Activated naive CD8-positive, alpha-beta T cell (primary cell): ENCODE results near the gene PLIN4.
"Not testable (repeated sequence)": the region's sequence is repeated elsewhere in the genome, so short reads cannot be mapped to it uniquely, and the experiment has no call there.

Experiments used
- H3K27ac Mint-ChIP-seq: one replicate; pipeline ENCODE4 v1.8.0; 2021; ENCODE audit warnings: mixed read lengths
- H3K27me3 Mint-ChIP-seq: one replicate; pipeline ENCODE4 v1.8.0; 2021; ENCODE audit warnings: mixed read lengths
- H3K36me3 Mint-ChIP-seq: one replicate; pipeline ENCODE4 v1.8.0; 2021; ENCODE audit warnings: mixed read lengths
- H3K4me1 Mint-ChIP-seq: one replicate; pipeline ENCODE4 v1.8.0; 2021; ENCODE audit warnings: low read depth, mixed read lengths
- H3K4me3 Mint-ChIP-seq: one replicate; pipeline ENCODE4 v1.8.0; 2021; ENCODE audit warnings: mild to moderate bottlenecking, mixed read lengths
- H3K9me3 Mint-ChIP-seq: one replicate; pipeline ENCODE4 v1.8.0; 2021; ENCODE audit warnings: low read depth, mixed read lengths

The PLIN4 gene

GRCh38 chr19:4552525-4552819, 34.2 kb upstream of the PLIN4 start:
- Mint-ChIP-seq H3K36me3 (no peaks in the 10 kb centered on the region), H3K9me3 (no peaks in the 10 kb centered on the region), H3K27ac (no peak overlapping the region), H3K27me3 (peaks cover 4% of the 10 kb centered on the region), H3K4me3 (no peak overlapping the region), H3K4me1 (no peaks in the 10 kb centered on the region)

DNA sequence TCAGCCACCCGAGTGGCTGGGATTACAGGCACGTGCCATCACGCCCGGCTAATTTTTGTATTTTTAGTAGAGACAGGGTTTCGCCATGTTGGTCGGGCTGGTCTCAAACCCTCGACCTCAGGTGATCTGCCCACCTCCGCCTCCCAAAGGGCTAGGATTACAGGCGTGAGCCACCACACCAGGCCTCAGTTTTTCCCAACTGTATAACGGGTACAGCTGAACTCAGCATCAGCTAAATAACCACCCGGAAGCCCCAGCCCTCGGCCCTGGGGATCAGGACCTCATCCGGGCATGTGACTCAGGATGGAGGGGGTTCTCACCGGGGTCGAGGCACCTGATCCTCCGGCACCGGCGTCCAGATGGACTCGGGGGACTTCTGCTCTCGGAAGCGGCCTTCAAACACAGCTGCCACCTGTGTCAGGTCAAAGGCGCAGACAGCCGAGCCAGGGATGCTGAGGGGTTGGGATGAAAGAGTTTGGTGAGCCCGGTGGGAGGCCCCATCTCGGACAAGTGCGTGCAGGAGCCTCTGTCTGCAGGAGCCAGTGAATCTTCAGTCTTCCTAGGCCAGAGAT, 32.3 kb upstream of the PLIN4 start:
- H3K4me1 Mint-ChIP-seq = no peaks in the 10 kb centered on the region
- no peaks in the 10 kb centered on the region for H3K9me3 Mint-ChIP-seq
- H3K27me3 Mint-ChIP-seq = peaks cover 4% of the 10 kb centered on the region
- no peak overlapping the region for H3K4me3 Mint-ChIP-seq
- H3K36me3 Mint-ChIP-seq = no peaks in the 10 kb centered on the region
- H3K27ac Mint-ChIP-seq = no peak overlapping the region

DNA sequence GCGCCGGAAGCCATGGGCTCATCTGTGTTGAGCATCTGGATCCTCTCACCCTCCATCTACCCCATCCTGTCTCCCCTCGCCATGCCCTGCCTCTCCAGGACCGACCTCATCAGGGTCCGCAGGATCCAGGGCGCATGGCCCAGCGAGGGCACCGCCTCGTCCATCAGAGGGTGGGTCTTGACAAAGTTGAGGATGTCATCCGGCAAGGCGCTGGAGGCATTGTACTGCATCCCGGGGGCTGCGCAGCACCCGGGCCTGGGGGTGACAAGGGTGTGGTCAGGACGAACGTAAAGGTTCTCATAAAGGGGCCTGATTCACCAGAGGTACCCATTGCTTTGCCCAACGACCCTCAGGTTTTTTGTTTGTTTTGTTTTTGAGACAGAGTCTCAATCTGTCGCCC, 31.7 kb upstream of the PLIN4 start:
- no peak overlapping the region for H3K4me3 Mint-ChIP-seq
- H3K9me3 Mint-ChIP-seq = no peaks in the 10 kb centered on the region
- peaks cover 4% of the 10 kb centered on the region for H3K27me3 Mint-ChIP-seq
- H3K27ac Mint-ChIP-seq = no peak overlapping the region
- H3K4me1 Mint-ChIP-seq = no peaks in the 10 kb centered on the region
- H3K36me3 Mint-ChIP-seq = no peaks in the 10 kb centered on the region

GRCh38 chr19:4548238-4548584, 29.9 kb upstream of the PLIN4 start:
- peaks cover 4% of the 10 kb centered on the region for H3K27me3 Mint-ChIP-seq
- no peaks in the 10 kb centered on the region for H3K4me1 Mint-ChIP-seq
- H3K4me3 Mint-ChIP-seq = no peak overlapping the region
- H3K27ac Mint-ChIP-seq = no peak overlapping the region
- no peaks in the 10 kb centered on the region for H3K9me3 Mint-ChIP-seq
- H3K36me3 Mint-ChIP-seq = no peaks in the 10 kb centered on the region

DNA sequence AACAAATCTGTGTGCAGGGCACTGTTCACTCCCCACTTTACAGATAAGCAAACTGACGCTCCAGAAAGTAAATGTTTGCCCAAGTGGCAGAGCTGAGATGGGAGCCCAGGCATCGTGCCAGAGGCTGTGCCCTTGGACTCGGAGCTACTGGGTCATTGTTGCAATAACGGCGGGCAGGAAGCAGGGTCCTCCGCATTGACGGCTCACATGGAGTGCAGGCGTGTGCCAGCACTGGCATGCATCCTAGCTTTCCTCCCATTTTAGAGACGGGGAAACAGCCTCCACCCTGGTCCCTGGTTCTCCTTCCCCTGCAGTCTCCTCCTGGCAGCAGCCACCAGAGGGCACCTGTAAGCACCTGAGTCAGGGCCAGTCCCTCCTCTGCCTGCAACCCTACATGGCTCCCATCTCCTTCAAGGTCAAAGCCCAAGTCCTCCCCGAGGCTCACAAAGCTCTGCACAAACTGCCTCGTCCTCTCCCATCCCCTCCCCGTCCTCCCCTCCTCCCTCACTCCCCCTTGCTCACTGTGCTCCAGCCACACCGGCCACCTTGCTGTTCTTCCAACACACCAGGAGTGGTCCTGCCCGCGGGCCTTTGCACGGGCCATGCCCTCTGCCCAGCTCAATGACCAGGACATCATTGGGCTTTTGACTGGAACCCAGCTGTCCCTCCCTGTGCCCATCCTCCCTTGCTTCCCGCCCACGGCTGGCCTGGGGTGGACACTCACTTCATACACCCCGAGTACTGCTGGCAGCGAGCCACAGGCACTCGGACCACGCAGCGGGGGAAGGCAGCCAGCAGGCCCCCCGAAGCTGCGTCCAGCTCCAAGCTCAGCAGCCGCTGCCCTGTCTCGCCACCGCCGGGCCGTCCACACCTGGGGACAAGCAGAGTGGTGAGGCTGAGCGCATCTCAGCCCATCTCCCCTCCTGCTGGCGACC, 29.3 kb upstream of the PLIN4 start:
- no peaks in the 10 kb centered on the region for H3K36me3 Mint-ChIP-seq
- no peak overlapping the region for H3K4me3 Mint-ChIP-seq
- no peaks in the 10 kb centered on the region for H3K9me3 Mint-ChIP-seq
- H3K4me1 Mint-ChIP-seq = no peaks in the 10 kb centered on the region
- peaks cover 4% of the 10 kb centered on the region for H3K27me3 Mint-ChIP-seq
- H3K27ac Mint-ChIP-seq = no peak overlapping the region

- no peaks in the 10 kb centered on the region for H3K27me3 Mint-ChIP-seq
- no peaks in the 10 kb centered on the region for H3K9me3 Mint-ChIP-seq
- no peak overlapping the region for H3K4me3 Mint-ChIP-seq
- no peaks in the 10 kb centered on the region for H3K36me3 Mint-ChIP-seq
- no peak overlapping the region for H3K27ac Mint-ChIP-seq
- peaks cover 6% of the 10 kb centered on the region for H3K4me1 Mint-ChIP-seq
Measured at GRCh38 chr19:4543842-4544647, 25.8 kb upstream of the PLIN4 start.

DNA sequence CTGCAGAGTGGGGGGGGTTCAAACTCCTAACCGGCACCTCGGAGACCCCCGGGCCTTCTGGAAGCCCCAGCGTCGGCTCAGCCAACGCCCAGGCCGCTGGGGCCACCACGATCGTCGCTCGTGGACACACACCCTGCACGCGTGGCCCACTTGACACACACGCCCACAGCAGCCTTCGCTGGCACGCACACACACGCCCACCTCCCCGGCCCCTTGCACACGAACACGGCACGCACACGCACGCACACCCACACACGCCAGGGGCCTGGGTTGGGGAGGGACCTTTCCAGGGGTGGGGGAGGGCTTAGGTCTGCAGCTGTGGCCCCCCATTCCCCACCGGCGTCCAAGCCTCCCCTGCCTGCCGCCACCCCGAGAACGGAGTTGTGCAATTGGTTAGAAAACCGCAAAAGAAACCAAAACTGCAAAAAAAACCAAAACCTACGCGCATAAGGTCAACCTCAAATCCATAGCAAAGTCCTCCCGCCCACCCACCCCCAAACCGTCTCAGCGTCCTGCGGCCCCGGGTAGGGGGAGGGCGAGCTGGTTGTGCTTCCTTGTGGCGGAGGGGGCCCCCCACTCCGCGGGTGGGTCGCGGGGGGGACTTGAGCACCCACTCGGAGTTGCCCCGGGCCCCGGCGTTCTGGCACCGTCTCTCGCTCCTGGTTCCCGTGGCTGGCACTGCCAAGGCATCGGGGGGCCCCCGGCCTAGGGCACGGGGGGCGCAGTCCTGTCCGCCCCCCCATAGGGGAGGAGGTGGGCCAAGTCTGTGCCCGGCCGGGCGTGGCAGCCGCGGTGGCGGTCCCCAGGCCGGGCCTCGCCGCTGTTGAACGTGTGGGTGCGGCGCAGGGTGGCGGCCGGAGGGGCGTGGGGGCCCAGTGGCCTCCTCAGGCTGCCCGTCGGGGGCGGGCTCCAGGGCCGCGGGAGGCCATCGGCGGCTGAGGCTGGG, 24.9 kb upstream of the PLIN4 start:
- H3K36me3 Mint-ChIP-seq = no peaks in the 10 kb centered on the region
- H3K4me1 Mint-ChIP-seq = peaks cover 6% of the 10 kb centered on the region
- H3K9me3 Mint-ChIP-seq = no peaks in the 10 kb centered on the region
- no peak overlapping the region for H3K27ac Mint-ChIP-seq
- H3K4me3 Mint-ChIP-seq = no peak overlapping the region
- no peaks in the 10 kb centered on the region for H3K27me3 Mint-ChIP-seq

DNA sequence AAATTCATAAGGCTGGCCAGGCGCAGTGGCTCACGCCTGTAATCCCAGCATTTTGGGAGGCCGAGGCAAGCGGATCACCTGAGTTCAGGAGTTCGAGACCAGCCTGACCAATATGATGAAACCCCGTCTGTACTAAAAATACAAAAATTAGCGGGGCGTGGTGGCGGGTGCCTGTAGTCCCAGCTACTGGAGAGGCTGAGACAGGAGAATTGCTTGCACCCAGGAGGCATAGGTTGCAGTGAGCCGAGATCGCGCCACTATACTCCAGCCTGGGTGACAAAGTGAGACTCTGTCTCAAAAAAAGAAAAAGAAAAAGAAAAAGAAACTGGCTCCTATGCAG, 23.5 kb upstream of the PLIN4 start:
- H3K27ac Mint-ChIP-seq, H3K9me3 Mint-ChIP-seq, H3K4me3 Mint-ChIP-seq, H3K27me3 Mint-ChIP-seq, H3K4me1 Mint-ChIP-seq, H3K36me3 Mint-ChIP-seq: not testable (repeated sequence)

DNA sequence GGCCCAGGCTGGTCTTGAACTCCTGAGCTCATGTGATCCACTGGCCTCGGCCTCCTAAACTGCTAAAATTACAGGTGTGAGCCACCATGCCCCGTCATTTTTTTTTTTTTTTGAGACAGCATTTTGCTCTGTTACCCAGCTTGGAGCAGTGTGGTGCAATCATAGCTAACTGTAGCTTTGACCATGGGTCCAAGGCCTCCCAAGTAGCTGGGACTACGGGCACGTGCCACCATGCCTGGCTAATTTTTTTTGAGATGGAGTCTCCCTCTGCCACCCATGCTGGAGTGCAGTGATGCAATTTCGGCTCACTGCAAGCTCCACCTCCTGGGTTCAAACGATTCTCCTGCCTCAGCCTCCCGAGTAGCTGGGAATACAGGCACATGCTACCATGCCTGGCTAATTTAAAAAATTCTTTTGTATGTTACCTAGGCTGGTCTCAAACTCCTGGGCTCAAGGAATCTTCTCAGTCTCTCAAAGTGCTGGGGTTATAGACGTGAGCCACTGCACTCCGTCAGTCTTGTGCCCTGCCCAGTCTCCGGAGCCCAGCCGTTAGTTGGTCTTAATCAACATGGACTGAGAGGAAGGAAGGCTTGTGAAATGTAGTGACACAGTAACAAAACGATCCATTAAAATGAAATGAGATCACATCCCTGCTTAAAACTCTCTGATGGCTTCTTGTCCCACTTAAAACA, 23.0 kb upstream of the PLIN4 start:
- H3K4me3 Mint-ChIP-seq = no peak overlapping the region
- H3K27me3 Mint-ChIP-seq = no peaks in the 10 kb centered on the region
- H3K9me3 Mint-ChIP-seq = no peaks in the 10 kb centered on the region
- H3K4me1 Mint-ChIP-seq = peaks cover 6% of the 10 kb centered on the region
- H3K36me3 Mint-ChIP-seq = no peaks in the 10 kb centered on the region
- H3K27ac Mint-ChIP-seq = no peak overlapping the region

DNA sequence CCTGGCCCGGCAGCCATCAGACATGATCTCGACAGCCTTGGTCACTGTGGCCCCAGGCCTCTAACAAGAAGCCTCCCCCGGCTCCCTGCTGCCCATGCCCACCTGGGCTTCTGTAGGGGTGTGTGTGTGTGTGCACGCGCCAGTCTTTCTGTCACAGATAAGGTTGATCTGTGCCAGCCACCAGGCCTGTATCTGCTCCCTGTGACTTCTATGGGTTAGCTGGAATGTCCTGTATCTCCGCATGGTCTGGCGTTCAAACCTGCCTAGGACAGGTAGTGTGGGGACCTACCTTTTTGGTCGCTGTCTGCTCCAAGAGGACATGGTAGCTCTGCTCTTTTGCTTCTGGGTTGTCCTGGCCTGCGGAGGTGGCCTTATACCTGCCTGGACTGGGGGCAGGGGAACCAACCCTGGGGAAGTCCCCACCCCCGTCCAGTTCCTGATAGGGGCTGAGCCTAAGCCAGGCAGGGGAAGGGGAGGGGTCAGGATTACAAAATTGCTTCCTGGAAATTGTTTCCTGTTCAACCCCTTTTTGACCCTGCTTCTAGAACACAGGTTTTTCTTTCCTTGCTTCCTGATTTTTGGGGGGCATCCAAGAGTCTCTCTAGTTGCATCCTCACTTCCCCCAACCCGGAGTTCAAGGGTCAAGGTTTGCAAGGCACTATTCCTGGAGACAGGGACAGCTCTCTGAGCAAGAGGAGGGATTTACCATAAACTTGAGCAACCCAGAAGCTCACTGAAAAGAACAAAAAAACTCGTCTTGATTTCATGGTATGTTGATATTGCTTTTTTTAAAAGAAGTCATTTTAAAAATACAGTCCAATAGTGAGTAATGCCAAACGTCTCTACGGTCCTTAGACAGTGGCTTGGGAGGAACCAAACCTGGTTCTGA, 21.7 kb upstream of the PLIN4 start, which contains the start of gene LRG1:
TSS of gene LRG1 (minus strand) at position 344 of the 889 bp plus-strand sequence. CDS start at position 321, 23 bp downstream.
- Mint-ChIP-seq H3K9me3 (no peaks in the 10 kb centered on the region), H3K4me3 (no peak within 1 kb of the TSS), H3K4me1 (peaks cover 10% of the 10 kb centered on the region), H3K36me3 (no peaks in the 10 kb centered on the region), H3K27ac (no peak within 1 kb of the TSS), H3K27me3 (no peaks in the 10 kb centered on the region)

- H3K4me1 Mint-ChIP-seq = peaks cover 10% of the 10 kb centered on the region
- no peak overlapping the region for H3K4me3 Mint-ChIP-seq
- H3K9me3 Mint-ChIP-seq = no peaks in the 10 kb centered on the region
- no peaks in the 10 kb centered on the region for H3K27me3 Mint-ChIP-seq
- H3K36me3 Mint-ChIP-seq = no peaks in the 10 kb centered on the region
- no peak overlapping the region for H3K27ac Mint-ChIP-seq
Measured at GRCh38 chr19:4539169-4539692, 20.9 kb upstream of the PLIN4 start.

DNA sequence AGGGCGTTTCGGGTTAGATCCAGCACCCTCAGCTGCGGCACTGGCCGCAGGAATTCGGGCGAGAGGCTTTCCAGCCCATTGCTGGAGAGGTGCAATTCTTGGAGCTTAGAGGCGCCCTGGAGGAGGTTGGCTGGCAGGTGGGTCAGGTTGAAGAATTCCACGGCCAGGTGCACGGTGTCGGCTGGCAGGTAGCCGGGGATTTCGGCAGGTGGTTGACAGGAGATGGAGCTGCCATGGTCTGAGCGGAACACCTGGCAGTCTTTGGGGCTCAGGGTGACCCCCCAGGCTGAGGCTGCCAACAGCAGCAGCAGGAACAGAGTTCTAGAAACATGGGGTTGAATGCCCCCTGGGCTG, 20.3 kb upstream of the PLIN4 start:
- Mint-ChIP-seq H3K4me1 (peaks cover 10% of the 10 kb centered on the region), H3K27me3 (no peaks in the 10 kb centered on the region), H3K36me3 (no peaks in the 10 kb centered on the region), H3K9me3 (no peaks in the 10 kb centered on the region), H3K4me3 (no peak overlapping the region), H3K27ac (no peak overlapping the region)

DNA sequence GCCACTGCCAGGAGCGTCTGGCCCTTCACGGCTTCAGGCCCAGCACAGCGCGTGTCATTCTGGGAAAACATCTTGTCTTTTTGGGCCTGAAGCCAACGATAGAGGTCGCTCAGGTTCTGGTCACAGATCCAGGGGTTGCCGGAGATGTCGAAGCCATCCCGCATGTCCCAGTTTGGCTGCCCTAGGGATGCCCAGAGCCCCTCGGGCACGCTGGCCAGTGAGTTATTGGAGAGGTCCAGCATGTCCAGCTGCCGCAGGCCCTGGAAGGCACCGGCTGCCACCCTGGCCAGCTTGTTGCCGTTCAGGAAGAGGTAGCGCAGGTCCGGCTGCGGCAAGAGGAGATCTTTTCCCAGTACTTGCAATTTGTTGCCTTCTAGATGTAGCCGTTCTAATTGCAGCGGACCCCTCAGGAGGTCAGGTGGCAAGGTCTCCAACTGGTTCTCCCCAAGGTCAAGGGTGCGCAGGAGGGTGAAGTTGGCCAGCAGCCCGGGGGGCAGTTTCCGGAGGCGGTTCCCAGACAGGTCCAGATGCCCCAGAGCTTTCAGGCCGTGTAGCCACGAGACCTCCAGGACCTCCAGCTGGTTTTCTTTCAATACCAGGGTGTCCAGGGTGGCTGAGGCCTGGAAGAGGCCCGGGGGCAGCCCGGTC, 19.8 kb upstream of the PLIN4 start:
- H3K4me1 Mint-ChIP-seq = peaks cover 10% of the 10 kb centered on the region
- no peaks in the 10 kb centered on the region for H3K36me3 Mint-ChIP-seq
- no peak overlapping the region for H3K27ac Mint-ChIP-seq
- no peak overlapping the region for H3K4me3 Mint-ChIP-seq
- no peaks in the 10 kb centered on the region for H3K9me3 Mint-ChIP-seq
- no peaks in the 10 kb centered on the region for H3K27me3 Mint-ChIP-seq
